A549 (cell line): ENCODE results near the gene LYPD6. TPM values are rescaled to one million over a fixed set of nuclear protein-coding genes. Genes with fewer than 3 reads are reported as not detected.

Experiments used
- ATAC-seq, 2 experiments: fragments of 200-7000 bp in 1 of 2; fragments of >200 bp in 1 of 2; cut with Nextera tagmentation in 1 of 2; cut with Tn5 transposase in 1 of 2; 3 replicates each; pipeline versions ENCODE4 v1.8.0 to v1.9.1; 2018 to 2020; ENCODE audit warnings: mild to moderate bottlenecking in 1 of 2, moderate library complexity in 1 of 2
- CTCF ChIA-PET: fragments of 300-600 bp; sonication (Branson Sonifier 250); formaldehyde crosslinking; extraction: SDS; loops from one replicate; lab custom pipeline; 2021; ENCODE audit warnings: antibody characterized with exemption, inconsistent platforms; lab: Yijun Ruan, JAX
- POLR2A ChIA-PET: fragments of 350-600 bp; formaldehyde crosslinking; extraction: SDS; loops from one replicate; lab custom pipeline; 2021; ENCODE audit warnings: antibody characterized with exemption, inconsistent platforms; lab: Yijun Ruan, JAX
- DNase-seq, 2 experiments: peaks; one replicate each; pipeline versions ENCODE4 v3.0.0 to v3.0.0-alpha.2; 2011 to 2016; ENCODE audit warnings: low read depth in 1 of 2, low spot score in 1 of 2
- FAIRE-seq: peaks from 2 replicates; lab custom pipeline; 2011; peaks lifted over from hg19 to GRCh38; lab: Jason Lieb, UNC
- H3K27ac ChIP-seq, 2 experiments: fragments of >200 bp; sonication (Bioruptor Twin); formaldehyde crosslinking; 3 replicates each; pipeline ENCODE4 v1.5.1; 2016 to 2017
- H3K4me1 ChIP-seq: fragments of >200 bp; sonication (Bioruptor Twin); formaldehyde crosslinking; 3 replicates; pipeline ENCODE4 v1.6.1; 2016
- H3K4me2 ChIP-seq: fragments of >200 bp; sonication (Bioruptor Twin); formaldehyde crosslinking; 3 replicates; pipeline ENCODE4 v1.6.1; 2016
- H3K4me3 ChIP-seq: fragments of >200 bp; sonication (Bioruptor Twin); formaldehyde crosslinking; 3 replicates; pipeline ENCODE4 v1.5.1; 2016
- H3K9me3 ChIP-seq: fragments of >200 bp; sonication (Bioruptor Twin); formaldehyde crosslinking; 3 replicates; pipeline ENCODE4 v1.6.1; 2016
- BHLHE40 ChIP-seq: IDR thresholded peaks from 2 replicates; pipeline ENCODE4 v1.6.1; 2012; ENCODE audit warnings: low read depth, low read length, inconsistent platforms
- CBX8 ChIP-seq: fragments of 200-600 bp; sonication (generic); IDR thresholded peaks from 2 replicates; pipeline ENCODE4 v1.6.1; 2016
- CHD2 ChIP-seq: fragments of 150-350 bp; IDR thresholded peaks from 2 replicates; pipeline ENCODE4 v1.6.1; 2014; ENCODE audit warnings: low read length; ENCODE audit not compliant: partially characterized antibody
- FOSL2 ChIP-seq, 2 experiments: fragments of 450-650 bp in 1 of 2; fragments of >200 bp in 1 of 2; sonication (Bioruptor Twin) in 1 of 2; formaldehyde crosslinking; IDR thresholded peaks; 2 replicates each; pipeline versions ENCODE4 v1.5.0 to v1.6.1; 2016 to 2020; ENCODE audit warnings: mild to moderate bottlenecking in 1 of 2, moderate library complexity in 1 of 2
- FOXS1 ChIP-seq: fragments of 250-450 bp; sonication (Bioruptor Pico); IDR thresholded peaks from 2 replicates; pipeline ENCODE4 v1.5.0; 2020; ENCODE audit warnings: mild to moderate bottlenecking, moderate library complexity
- GATA3 ChIP-seq: IDR thresholded peaks from 2 replicates; pipeline ENCODE4 v1.6.1; 2012; ENCODE audit warnings: borderline replicate concordance
- HDAC2 ChIP-seq: fragments of 200-600 bp; sonication (generic); IDR thresholded peaks from 2 replicates; pipeline ENCODE4 v1.6.1; 2016
- HES2 ChIP-seq: fragments of >200 bp; sonication (Bioruptor Twin); formaldehyde crosslinking; IDR thresholded peaks from 2 replicates; pipeline ENCODE4 v1.6.1; 2016
- HEYL ChIP-seq: fragments of 250-450 bp; sonication (Bioruptor Pico); IDR thresholded peaks from 2 replicates; pipeline ENCODE4 v1.8.0; 2021; ENCODE audit warnings: mild to moderate bottlenecking, moderate library complexity
- HOXB5 ChIP-seq: fragments of 250-450 bp; sonication (Bioruptor Pico); IDR thresholded peaks from 2 replicates; pipeline ENCODE4 v1.5.0; 2020; ENCODE audit warnings: mild to moderate bottlenecking, moderate library complexity
- JUN ChIP-seq, 2 experiments: fragments of >200 bp; sonication (Bioruptor Twin); formaldehyde crosslinking; IDR thresholded peaks; 2 replicates in 1 of 2; 3 replicates in 1 of 2; pipeline ENCODE4 v1.6.1; 2016 to 2017
- JUNB ChIP-seq: fragments of >200 bp; sonication (Bioruptor Twin); formaldehyde crosslinking; IDR thresholded peaks from 2 replicates; pipeline ENCODE4 v1.6.1; 2016
- KDM1A ChIP-seq: fragments of 200-600 bp; sonication (generic); IDR thresholded peaks from 2 replicates; pipeline ENCODE4 v1.6.1; 2016; ENCODE audit warnings: low read depth, mild to moderate bottlenecking
- KDM5A ChIP-seq: fragments of 200-600 bp; sonication (generic); IDR thresholded peaks from 2 replicates; pipeline ENCODE4 v1.6.1; 2016; ENCODE audit warnings: antibody characterized with exemption, mild to moderate bottlenecking
- MAFK ChIP-seq: fragments of 450-650 bp; IDR thresholded peaks from 2 replicates; pipeline ENCODE4 v1.6.1; 2014; ENCODE audit not compliant: partially characterized antibody
- MAX ChIP-seq: IDR thresholded peaks from 2 replicates; pipeline ENCODE4 v1.6.1; 2012
- MAZ ChIP-seq: fragments of 150-350 bp; IDR thresholded peaks from 2 replicates; pipeline ENCODE4 v1.6.1; 2014; ENCODE audit warnings: antibody characterized with exemption, low read depth, low read length, borderline replicate concordance
- MYC ChIP-seq: IDR thresholded peaks from 2 replicates; pipeline ENCODE4 v1.6.1; 2012; ENCODE audit warnings: mild to moderate bottlenecking, inconsistent platforms, low read length, improper control_type of control experiment, borderline replicate concordance
- NPAS2 ChIP-seq: fragments of 250-450 bp; sonication (Bioruptor Pico); IDR thresholded peaks from 2 replicates; pipeline ENCODE4 v1.8.0; 2022; ENCODE audit warnings: mild to moderate bottlenecking, moderate library complexity, borderline replicate concordance
- NR3C1 ChIP-seq: fragments of >200 bp; sonication (Bioruptor Twin); formaldehyde crosslinking; IDR thresholded peaks from 3 replicates; pipeline ENCODE4 v1.6.1; 2017
- PHF8 ChIP-seq: fragments of 200-600 bp; sonication (generic); IDR thresholded peaks from 2 replicates; pipeline ENCODE4 v1.6.1; 2016; ENCODE audit warnings: low read depth, mild to moderate bottlenecking, antibody characterized with exemption, moderate library complexity, borderline replicate concordance
- POLR2A ChIP-seq: IDR thresholded peaks from 2 replicates; pipeline ENCODE4 v1.6.1; 2012; ENCODE audit warnings: mild to moderate bottlenecking, low read length
- RAD21 ChIP-seq, 2 experiments: fragments of >200 bp in 1 of 2; sonication (Bioruptor Twin) in 1 of 2; formaldehyde crosslinking in 1 of 2; IDR thresholded peaks in 1 of 2; conservative IDR thresholded peaks in 1 of 2; 2 replicates in 1 of 2; 3 replicates in 1 of 2; pipeline ENCODE4 v1.6.1; 2012 to 2018; ENCODE audit warnings: inconsistent platforms in 1 of 2
- RCOR1 ChIP-seq: fragments of 150-350 bp; IDR thresholded peaks from 2 replicates; pipeline ENCODE4 v1.6.1; 2014; ENCODE audit warnings: antibody characterized with exemption, low read length, low read depth
- RFX5 ChIP-seq: fragments of 450-650 bp; IDR thresholded peaks from 2 replicates; pipeline ENCODE4 v1.7.1; 2014; ENCODE audit warnings: antibody characterized with exemption, mild to moderate bottlenecking, moderate library complexity
- RNF2 ChIP-seq: fragments of 200-600 bp; sonication (generic); IDR thresholded peaks from 2 replicates; pipeline ENCODE4 v1.6.1; 2016; ENCODE audit warnings: low read depth, mild to moderate bottlenecking, antibody characterized with exemption, moderate library complexity, borderline replicate concordance
- SREBF2 ChIP-seq: fragments of 450-650 bp; IDR thresholded peaks from 2 replicates; pipeline ENCODE4 v1.6.1; 2014; ENCODE audit warnings: mild to moderate bottlenecking, moderate library complexity
- TFCP2L1 ChIP-seq: fragments of 250-450 bp; sonication (Bioruptor Pico); IDR thresholded peaks from 2 replicates; pipeline ENCODE4 v1.5.0; 2021; ENCODE audit warnings: mild to moderate bottlenecking
- USF2 ChIP-seq: fragments of 450-650 bp; IDR thresholded peaks from 2 replicates; pipeline ENCODE4 v1.6.1; 2014; ENCODE audit warnings: antibody characterized with exemption
- ZFP36 ChIP-seq: fragments of 450-650 bp; IDR thresholded peaks from 2 replicates; pipeline ENCODE4 v1.6.1; 2014; ENCODE audit warnings: borderline replicate concordance; ENCODE audit not compliant: partially characterized antibody
- ZNF302 ChIP-seq: fragments of 250-450 bp; sonication (Bioruptor Pico); IDR thresholded peaks from 2 replicates; pipeline ENCODE4 v1.9.0; 2021; ENCODE audit warnings: inconsistent platforms, mild to moderate bottlenecking, moderate library complexity
- WGBS: methylation state at CpG from one replicate; pipeline ENCODE4 v1.1.6; 2017; ENCODE audit errors: missing lambda C conversion rate; 5-methylcytosine and 5-hydroxymethylcytosine counted together
- polyA plus RNA-seq, 4 experiments: library from polyadenylated mRNA; depleted of rRNA in 3 of 4; stranded (reverse); fragments of >200 nt; fragmentation: RNase III in 1 of 4; extraction: RNeasy Plus Mini Kit Qiagen cat#74134 plus additional on column Dnase treatment in 1 of 4; gene quantifications; 2 replicates in 3 of 4; 3 replicates in 1 of 4; pipeline ENCODE4 v1.2.3, GENCODE V29; 2011 to 2017

Gene LYPD6
- polyA plus RNA-seq, 2 of the 4 experiments (the other 2 are of a cell fraction), result 0.08 to 0.09 TPM

GRCh38 chr2:149290662-149291061 lies 39.7 kb upstream of the LYPD6 start:
- Histone ChIP-seq H3K4me2 (no peak overlapping the region), H3K9me3 (no peaks in the 10 kb centered on the region), H3K4me1 (no peaks in the 10 kb centered on the region), H3K27ac (no peak overlapping the region), H3K4me3 (no peak overlapping the region)
- FAIRE-seq, result no peak
- POLR2A ChIA-PET, result no interaction called here
- DNase-seq, result no peak
- no peak for ATAC-seq
- CTCF ChIA-PET, result no interaction called here
- TF ChIP-seq RAD21 (conservative IDR thresholded peaks at IDR 0.05 in 1 of 2, IDR thresholded peaks at IDR 0.05 in 1 of 2) (no peak), RCOR1 (no peak), HEYL (CRISPR knock-in tag) (no peak), PHF8 (no peak), MAZ (no peak), NPAS2 (CRISPR knock-in tag) (no peak), MAFK (no peak), MAX (no peak), JUNB (no peak), ZFP36 (no peak)
- TF ChIP-seq, all 56 proteins: peak for 0
- WGBS, result 0% methylated on average over 2 of the region's 2 CpGs

- ChIA-PET CTCF (interaction anchor here (1.1 kb wide), 1 partner anchor 19 kb away, joined by 3 read pairs; no protein-coding TSS in a partner anchor), POLR2A (no interaction called here)
- ATAC-seq (no peak), DNase-seq (no peak), FAIRE-seq (no peak)
- Histone ChIP-seq H3K4me2 (no peak overlapping the region), H3K9me3 (no peaks in the 10 kb centered on the region), H3K27ac (no peak overlapping the region), H3K4me3 (no peak overlapping the region), H3K4me1 (no peaks in the 10 kb centered on the region)
- no peak for TF ChIP-seq NR3C1
- TF ChIP-seq KDM1A, result no peak
- TF ChIP-seq MAFK, result no peak
- no peak for TF ChIP-seq USF2
- TF ChIP-seq ZNF302 (CRISPR knock-in tag), result no peak
- no peak for TF ChIP-seq BHLHE40
- no peak for TF ChIP-seq SREBF2
Measured at GRCh38 chr2:149291881-149292280, 38.5 kb upstream of the LYPD6 start.

GRCh38 chr2:149296031-149296430 lies 34.4 kb upstream of the LYPD6 start:
- Histone ChIP-seq H3K4me2 (no peak overlapping the region), H3K4me1 (no peaks in the 10 kb centered on the region), H3K9me3 (no peaks in the 10 kb centered on the region), H3K4me3 (no peak overlapping the region), H3K27ac (no peak overlapping the region)
- CTCF ChIA-PET, result no interaction called here
- TF ChIP-seq JUN (IDR thresholded peaks at IDR 0.05), result no peak
- no peak for TF ChIP-seq RFX5
- TF ChIP-seq HES2, result no peak
- no peak for TF ChIP-seq TFCP2L1 (CRISPR knock-in tag)
- no peak for TF ChIP-seq HEYL (CRISPR knock-in tag)
- TF ChIP-seq ZFP36, result no peak
- TF ChIP-seq BHLHE40, result no peak
- TF ChIP-seq MYC, result no peak
- no peak for TF ChIP-seq MAZ
- no peak for TF ChIP-seq CBX8
- TF ChIP-seq FOSL2 (IDR thresholded peaks at IDR 0.05), result no peak
- TF ChIP-seq FOSL2 (CRISPR knock-in tag; IDR thresholded peaks at IDR 0.05), result no peak
- TF ChIP-seq KDM1A, result no peak
- no peak for TF ChIP-seq KDM5A
- no peak for TF ChIP-seq GATA3
- no peak for TF ChIP-seq FOXS1
- TF ChIP-seq CHD2, result no peak
- TF ChIP-seq HOXB5 (CRISPR knock-in tag), result no peak
- no peak for TF ChIP-seq HDAC2
- no peak for TF ChIP-seq RNF2
- no peak for TF ChIP-seq POLR2A
- no peak for FAIRE-seq
- no peak for DNase-seq
- no peak for ATAC-seq
- POLR2A ChIA-PET, result no interaction called here
